Suprapubic skin (tissue), 4 donors: Measurements from ENCODE around the gene ZNF735. TPM values are rescaled to one million over a fixed set of nuclear protein-coding genes. Genes with fewer than 3 reads are reported as not detected.

Experiments used
- DNase-seq, 2 donors: peaks; one replicate each; pipeline ENCODE4 v3.0.0-alpha.2; 2019; ENCODE audit warnings: low spot score in 2 of 2
- H3K27ac ChIP-seq: fragments of 200-600 bp; sonication (generic); one replicate; pipeline ENCODE4 v1.5.1; 2019
- H3K27me3 ChIP-seq: fragments of 200-600 bp; sonication (generic); one replicate; pipeline ENCODE4 v1.5.1; 2019
- H3K36me3 ChIP-seq: fragments of 200-600 bp; sonication (generic); one replicate; pipeline ENCODE4 v1.5.1; 2019
- H3K4me1 ChIP-seq: fragments of 200-600 bp; sonication (generic); one replicate; pipeline ENCODE4 v1.5.1; 2019
- H3K4me3 ChIP-seq: fragments of 200-600 bp; sonication (generic); one replicate; pipeline ENCODE4 v1.5.1; 2019; ENCODE audit warnings: mild to moderate bottlenecking
- H3K9me3 ChIP-seq: fragments of 200-600 bp; sonication (generic); one replicate; pipeline ENCODE4 v1.5.1; 2019
- CTCF ChIP-seq, 2 donors: fragments of 200-600 bp in 1 of 2; fragments of 450-650 bp in 1 of 2; sonication (generic) in 1 of 2; IDR thresholded peaks; one replicate each; pipeline ENCODE4 v1.5.1; 2016 to 2019; ENCODE audit warnings: antibody characterized with exemption in 2 of 2, mild to moderate bottlenecking in 1 of 2, moderate library complexity in 1 of 2
- EP300 ChIP-seq: sonication (generic); formaldehyde crosslinking; IDR thresholded peaks from one replicate; pipeline ENCODE4 v1.6.1; 2017; ENCODE audit warnings: antibody characterized with exemption
- POLR2A ChIP-seq, 2 donors: fragments of 450-650 bp; IDR thresholded peaks; one replicate each; pipeline ENCODE4 v1.6.1; 2017; ENCODE audit warnings: antibody characterized with exemption in 2 of 2, mild to moderate bottlenecking in 2 of 2, moderate library complexity in 2 of 2
- POLR2AphosphoS5 ChIP-seq, 3 donors: sonication (generic); formaldehyde crosslinking; IDR thresholded peaks; one replicate each; pipeline ENCODE4 v1.6.1; 2017; ENCODE audit warnings: antibody characterized with exemption in 3 of 3
- WGBS: methylation state at CpG from one replicate; pipeline ENCODE4 v1.1.5; 2018; 5-methylcytosine and 5-hydroxymethylcytosine counted together
- total RNA-seq, 4 donors: library from RNA; depleted of rRNA; stranded (reverse); fragments of >200 nt; gene quantifications; one replicate each; pipeline ENCODE4 v1.1.0, GENCODE V29; 2016

Gene ZNF735
- total RNA-seq, 4 donors from 2014 or later, result not detected

GRCh38 chr7:64182036-64182790 lies 24.8 kb upstream of the ZNF735 start:
- Histone ChIP-seq H3K27me3 (peaks cover 19% of the 10 kb centered on the region), H3K9me3 (peaks cover 6% of the 10 kb centered on the region), H3K4me1 (no peaks in the 10 kb centered on the region), H3K36me3 (no peaks in the 10 kb centered on the region), H3K4me3 (no peak overlapping the region), H3K27ac (no peak overlapping the region)
- TF ChIP-seq CTCF (IDR thresholded peaks at IDR 0.05) (no peak), POLR2AphosphoS5 (IDR thresholded peaks at IDR 0.05) (no peak), EP300 (no peak), POLR2A (IDR thresholded peaks at IDR 0.05) (no peak)
- no peak for DNase-seq
- 28% methylated on average over 9 of the region's 66 CpGs for WGBS

- 43% methylated on average over 17 of the region's 31 CpGs for WGBS
- H3K9me3 ChIP-seq, result peaks cover 6% of the 10 kb centered on the region
- no peaks in the 10 kb centered on the region for H3K4me1 ChIP-seq
- H3K4me3 ChIP-seq, result no peak overlapping the region
- H3K36me3 ChIP-seq, result no peaks in the 10 kb centered on the region
- no peak overlapping the region for H3K27ac ChIP-seq
- no peak for DNase-seq
- TF ChIP-seq CTCF (IDR thresholded peaks at IDR 0.05) (peak; percentile 27 to 75), POLR2AphosphoS5 (IDR thresholded peaks at IDR 0.05) (no peak)
- peaks cover 19% of the 10 kb centered on the region for H3K27me3 ChIP-seq
These were observed 23.8 kb upstream of the ZNF735 start for GRCh38 chr7:64183126-64183742.

- no peak overlapping the region for H3K4me3 ChIP-seq
- no peak overlapping the region for H3K27ac ChIP-seq
- H3K4me1 ChIP-seq, result no peaks in the 10 kb centered on the region
- H3K27me3 ChIP-seq, result peaks cover 19% of the 10 kb centered on the region
- DNase-seq, result no peak
- no peaks in the 10 kb centered on the region for H3K36me3 ChIP-seq
- 100% methylated on average over 4 of the region's 13 CpGs for WGBS
- peaks cover 6% of the 10 kb centered on the region for H3K9me3 ChIP-seq
- TF ChIP-seq CTCF (IDR thresholded peaks at IDR 0.05), result no peak
These were observed 23.1 kb upstream of the ZNF735 start for GRCh38 chr7:64183827-64184372.

GRCh38 chr7:64184376-64184775 lies 22.6 kb upstream of the ZNF735 start:
- Histone ChIP-seq H3K27me3 (peaks cover 19% of the 10 kb centered on the region), H3K4me3 (no peak overlapping the region), H3K4me1 (no peaks in the 10 kb centered on the region), H3K9me3 (peaks cover 6% of the 10 kb centered on the region), H3K36me3 (no peaks in the 10 kb centered on the region), H3K27ac (no peak overlapping the region)
- DNase-seq, result no peak
- WGBS, result 97% methylated on average over 4 of the region's 12 CpGs
- TF ChIP-seq POLR2A (IDR thresholded peaks at IDR 0.05) (no peak), CTCF (IDR thresholded peaks at IDR 0.05) (no peak), POLR2AphosphoS5 (IDR thresholded peaks at IDR 0.05) (no peak), EP300 (no peak)

GRCh38 chr7:64187408-64187807 lies 19.6 kb upstream of the ZNF735 start:
- TF ChIP-seq EP300 (no peak), CTCF (IDR thresholded peaks at IDR 0.05) (no peak), POLR2AphosphoS5 (IDR thresholded peaks at IDR 0.05) (no peak), POLR2A (IDR thresholded peaks at IDR 0.05) (no peak)
- Histone ChIP-seq H3K9me3 (peaks cover 5% of the 10 kb centered on the region), H3K4me3 (no peak overlapping the region), H3K27me3 (peaks cover 6% of the 10 kb centered on the region), H3K27ac (no peak overlapping the region), H3K4me1 (no peaks in the 10 kb centered on the region), H3K36me3 (no peaks in the 10 kb centered on the region)
- no peak for DNase-seq
- 81% methylated on average over 3 of the region's 3 CpGs for WGBS
